ENCODE data around the gene PIP5K1B.

DNA sequence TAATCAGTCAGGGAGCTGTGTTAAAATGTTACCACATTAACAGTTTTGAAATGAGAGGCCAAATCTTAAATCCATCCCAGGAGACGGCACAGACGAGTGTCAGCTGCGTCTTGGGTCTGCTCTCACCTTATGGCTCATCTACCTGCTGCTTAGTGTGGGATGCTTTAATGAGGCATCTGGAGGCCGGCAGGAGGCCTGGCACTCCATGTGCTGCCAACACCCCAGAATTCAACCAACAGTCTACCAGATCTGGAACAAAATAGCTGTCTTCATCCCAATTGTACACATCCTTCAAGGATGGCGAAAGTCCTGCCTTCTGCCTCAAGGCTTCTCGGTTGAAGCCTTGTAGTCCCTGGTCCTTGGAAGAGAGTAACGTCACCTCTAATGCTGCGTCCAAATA lies 296.9 kb downstream of the PIP5K1B start:
- TF ChIP-seq CEBPB (IDR thresholded peaks at IDR 0.05): no peak
- TF ChIP-seq, protein P1, sequence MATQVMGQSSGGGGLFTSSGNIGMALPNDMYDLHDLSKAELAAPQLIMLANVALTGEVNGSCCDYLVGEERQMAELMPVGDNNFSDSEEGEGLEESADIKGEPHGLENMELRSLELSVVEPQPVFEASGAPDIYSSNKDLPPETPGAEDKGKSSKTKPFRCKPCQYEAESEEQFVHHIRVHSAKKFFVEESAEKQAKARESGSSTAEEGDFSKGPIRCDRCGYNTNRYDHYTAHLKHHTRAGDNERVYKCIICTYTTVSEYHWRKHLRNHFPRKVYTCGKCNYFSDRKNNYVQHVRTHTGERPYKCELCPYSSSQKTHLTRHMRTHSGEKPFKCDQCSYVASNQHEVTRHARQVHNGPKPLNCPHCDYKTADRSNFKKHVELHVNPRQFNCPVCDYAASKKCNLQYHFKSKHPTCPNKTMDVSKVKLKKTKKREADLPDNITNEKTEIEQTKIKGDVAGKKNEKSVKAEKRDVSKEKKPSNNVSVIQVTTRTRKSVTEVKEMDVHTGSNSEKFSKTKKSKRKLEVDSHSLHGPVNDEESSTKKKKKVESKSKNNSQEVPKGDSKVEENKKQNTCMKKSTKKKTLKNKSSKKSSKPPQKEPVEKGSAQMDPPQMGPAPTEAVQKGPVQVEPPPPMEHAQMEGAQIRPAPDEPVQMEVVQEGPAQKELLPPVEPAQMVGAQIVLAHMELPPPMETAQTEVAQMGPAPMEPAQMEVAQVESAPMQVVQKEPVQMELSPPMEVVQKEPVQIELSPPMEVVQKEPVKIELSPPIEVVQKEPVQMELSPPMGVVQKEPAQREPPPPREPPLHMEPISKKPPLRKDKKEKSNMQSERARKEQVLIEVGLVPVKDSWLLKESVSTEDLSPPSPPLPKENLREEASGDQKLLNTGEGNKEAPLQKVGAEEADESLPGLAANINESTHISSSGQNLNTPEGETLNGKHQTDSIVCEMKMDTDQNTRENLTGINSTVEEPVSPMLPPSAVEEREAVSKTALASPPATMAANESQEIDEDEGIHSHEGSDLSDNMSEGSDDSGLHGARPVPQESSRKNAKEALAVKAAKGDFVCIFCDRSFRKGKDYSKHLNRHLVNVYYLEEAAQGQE (IDR thresholded peaks at IDR 0.05; ENCODE audit: low read depth): no peak
- no peak for TF ChIP-seq USF1 (IDR thresholded peaks at IDR 0.05)
- no peak for TF ChIP-seq MAX (IDR thresholded peaks at IDR 0.05)
- no peak for TF ChIP-seq EP300 (IDR thresholded peaks at IDR 0.05; ENCODE audit: borderline replicate concordance)
